HEK293T (cell line): ENCODE measurements around the gene POLR2C.

Experiments
- BHLHE40 ChIP-seq: fragments of 450-650 bp; IDR thresholded peaks from 2 replicates; pipeline ENCODE4 v1.6.1; 2016; ENCODE audit warnings: mild to moderate bottlenecking, moderate library complexity, borderline replicate concordance
- ELF4 ChIP-seq: fragments of 450-650 bp; IDR thresholded peaks from 2 replicates; pipeline ENCODE4 v1.6.1; 2017; ENCODE audit warnings: antibody characterized with exemption
- FOXA1 ChIP-seq: fragments of 450-650 bp; IDR thresholded peaks from 2 replicates; pipeline ENCODE4 v1.6.1; 2016; ENCODE audit warnings: mild to moderate bottlenecking
- FOXK2 ChIP-seq: fragments of 450-650 bp; IDR thresholded peaks from 2 replicates; pipeline ENCODE4 v1.6.1; 2016; ENCODE audit warnings: mild to moderate bottlenecking
- FOXM1 ChIP-seq: fragments of 450-650 bp; IDR thresholded peaks from 2 replicates; pipeline ENCODE4 v1.6.1; 2017; ENCODE audit warnings: mild to moderate bottlenecking, borderline replicate concordance
- HDGF ChIP-seq: fragments of 450-650 bp; IDR thresholded peaks from 2 replicates; pipeline ENCODE4 v1.6.1; 2017; ENCODE audit warnings: antibody characterized with exemption, borderline replicate concordance
- L3MBTL2 ChIP-seq: fragments of 450-650 bp; conservative IDR thresholded peaks from 2 replicates; pipeline ENCODE4 v1.6.1; 2016; ENCODE audit warnings: mild to moderate bottlenecking
- LEF1 ChIP-seq: fragments of 450-650 bp; IDR thresholded peaks from 2 replicates; pipeline ENCODE4 v1.6.1; 2017; ENCODE audit warnings: mild to moderate bottlenecking, borderline replicate concordance
- NFRKB ChIP-seq: fragments of 450-650 bp; IDR thresholded peaks from 2 replicates; pipeline ENCODE4 v1.6.1; 2016; ENCODE audit warnings: mild to moderate bottlenecking, moderate library complexity
- SP1 ChIP-seq: fragments of 450-650 bp; IDR thresholded peaks from 2 replicates; pipeline ENCODE4 v1.6.1; 2017
- SUZ12 ChIP-seq: fragments of 450-650 bp; IDR thresholded peaks from 2 replicates; pipeline ENCODE4 v1.6.1; 2016; ENCODE audit warnings: mild to moderate bottlenecking
- TARDBP ChIP-seq: fragments of 450-650 bp; IDR thresholded peaks from 2 replicates; pipeline ENCODE4 v1.6.1; 2016
- TF ChIP-seq, protein P1 (sequence below): fragments of 450-650 bp; IDR thresholded peaks from 2 replicates; pipeline ENCODE4 v1.6.1; 2016

DNA sequence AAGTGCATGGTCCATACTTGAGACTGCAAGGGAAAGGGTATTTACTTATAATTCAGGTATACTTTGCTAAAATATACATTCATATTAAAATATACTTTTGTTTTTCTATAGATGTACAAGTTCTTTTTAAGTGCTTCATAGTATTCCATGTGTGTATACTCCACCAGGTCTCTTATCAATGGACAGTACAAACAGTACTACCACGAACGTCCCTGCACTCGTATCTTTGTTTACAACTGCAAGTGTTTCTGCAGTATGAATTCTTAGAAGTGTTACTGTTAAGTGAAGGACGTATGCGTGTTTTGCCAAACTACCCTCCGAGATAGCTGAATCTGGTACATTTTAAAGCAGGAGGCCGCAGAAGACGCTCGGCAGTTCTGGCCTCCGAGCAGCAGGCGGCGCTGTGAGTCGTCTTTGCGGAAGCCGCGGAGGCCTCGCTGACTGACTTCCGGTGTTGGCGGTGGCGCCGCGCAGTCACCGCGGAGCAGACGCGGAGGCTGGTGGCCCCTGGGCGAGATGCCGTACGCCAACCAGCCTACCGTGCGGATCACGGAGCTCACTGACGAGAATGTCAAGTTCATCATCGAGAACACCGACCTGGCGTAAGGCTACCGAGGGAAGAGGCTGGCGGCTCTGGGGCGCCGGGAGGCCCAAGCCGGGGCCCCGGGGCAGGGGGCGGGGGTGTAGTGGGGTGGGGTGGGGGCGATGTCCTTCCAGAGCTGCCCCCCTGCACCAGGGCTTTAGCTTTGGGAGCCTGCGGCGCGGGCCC is at the start of gene POLR2C:
- TF ChIP-seq LEF1 (no peak), FOXK2 (no peak), SUZ12 (no peak), ELF4 (peak; percentile 94), SP1 (no peak), FOXA1 (no peak), BHLHE40 (no peak), L3MBTL2 (no peak), NFRKB (no peak), TARDBP (no peak), FOXM1 (no peak), HDGF (0 out of 2 replicates have a peak, but pooled peaks have one; percentile 18)
- TF ChIP-seq, protein P1, sequence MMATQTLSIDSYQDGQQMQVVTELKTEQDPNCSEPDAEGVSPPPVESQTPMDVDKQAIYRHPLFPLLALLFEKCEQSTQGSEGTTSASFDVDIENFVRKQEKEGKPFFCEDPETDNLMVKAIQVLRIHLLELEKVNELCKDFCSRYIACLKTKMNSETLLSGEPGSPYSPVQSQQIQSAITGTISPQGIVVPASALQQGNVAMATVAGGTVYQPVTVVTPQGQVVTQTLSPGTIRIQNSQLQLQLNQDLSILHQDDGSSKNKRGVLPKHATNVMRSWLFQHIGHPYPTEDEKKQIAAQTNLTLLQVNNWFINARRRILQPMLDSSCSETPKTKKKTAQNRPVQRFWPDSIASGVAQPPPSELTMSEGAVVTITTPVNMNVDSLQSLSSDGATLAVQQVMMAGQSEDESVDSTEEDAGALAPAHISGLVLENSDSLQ, result no peak
